GM12865 (cell line): ENCODE results near the gene CCNF.
"Not testable (repeated sequence)": the region's sequence is repeated elsewhere in the genome, so short reads cannot be mapped to it uniquely, and the experiment has no call there.

Source experiments
- DNase-seq: peaks from one replicate; pipeline ENCODE4 v3.0.0; 2010; ENCODE audit warnings: low read depth
- H3K4me3 ChIP-seq: 2 replicates; pipeline ENCODE4 v1.5.1; 2011; ENCODE audit warnings: mild to moderate bottlenecking, low read depth, low read length, control low read depth
- CTCF ChIP-seq: IDR thresholded peaks from 2 replicates; pipeline ENCODE4 v1.5.1; 2011; ENCODE audit warnings: low read length, control low read depth, low read depth, inconsistent platforms; ENCODE audit not compliant: insufficient read depth; ENCODE audit errors: missing control alignments

Gene CCNF

GRCh38 chr16:2437032-2437790 is 8.0 kb downstream of the CCNF start:
- no peak overlapping the region for H3K4me3 ChIP-seq
- DNase-seq, result no peak
- no peak for TF ChIP-seq CTCF

GRCh38 chr16:2438121-2438520 is 8.9 kb downstream of the CCNF start:
- H3K4me3 ChIP-seq, result no peak overlapping the region
- TF ChIP-seq CTCF, result no peak
- DNase-seq, result no peak

GRCh38 chr16:2439598-2439997 is 10.4 kb downstream of the CCNF start:
- no peak overlapping the region for H3K4me3 ChIP-seq
- TF ChIP-seq CTCF, result no peak
- DNase-seq, result no peak

- not testable (repeated sequence) for DNase-seq, H3K4me3 ChIP-seq
Observed at GRCh38 chr16:2441143-2441804, 12.0 kb downstream of the CCNF start.

GRCh38 chr16:2443555-2443954 is 14.3 kb downstream of the CCNF start:
- TF ChIP-seq CTCF, result no peak
- H3K4me3 ChIP-seq, result no peak overlapping the region
- no peak for DNase-seq

GRCh38 chr16:2447920-2448583 is 18.8 kb downstream of the CCNF start:
- DNase-seq, result no peak
- no peak for TF ChIP-seq CTCF
- H3K4me3 ChIP-seq, result no peak overlapping the region

- no peak for TF ChIP-seq CTCF
- H3K4me3 ChIP-seq, result no peak overlapping the region
- no peak for DNase-seq
Observed at GRCh38 chr16:2449118-2449517, 19.9 kb downstream of the CCNF start.
